Transverse colon (tissue), 3 donors: ENCODE measurements around the gene CFAP299.

ENCODE experiments used
- CTCF ChIP-seq, 5 experiments: fragments of 200-600 bp in 3 of 5; fragments of 450-650 bp in 2 of 5; sonication (generic) in 3 of 5; IDR thresholded peaks; 1 replicate in 2 of 5; 2 replicates in 3 of 5; pipeline ENCODE4 v1.5.1; 2016 to 2017; ENCODE audit warnings: antibody characterized with exemption in 5 of 5, inconsistent platforms in 3 of 5, mild to moderate bottlenecking in 2 of 5, moderate library complexity in 1 of 5
- POLR2A ChIP-seq: fragments of 450-650 bp; IDR thresholded peaks from one replicate; pipeline ENCODE4 v1.6.1; 2016; ENCODE audit warnings: antibody characterized with exemption, mild to moderate bottlenecking, moderate library complexity

DNA sequence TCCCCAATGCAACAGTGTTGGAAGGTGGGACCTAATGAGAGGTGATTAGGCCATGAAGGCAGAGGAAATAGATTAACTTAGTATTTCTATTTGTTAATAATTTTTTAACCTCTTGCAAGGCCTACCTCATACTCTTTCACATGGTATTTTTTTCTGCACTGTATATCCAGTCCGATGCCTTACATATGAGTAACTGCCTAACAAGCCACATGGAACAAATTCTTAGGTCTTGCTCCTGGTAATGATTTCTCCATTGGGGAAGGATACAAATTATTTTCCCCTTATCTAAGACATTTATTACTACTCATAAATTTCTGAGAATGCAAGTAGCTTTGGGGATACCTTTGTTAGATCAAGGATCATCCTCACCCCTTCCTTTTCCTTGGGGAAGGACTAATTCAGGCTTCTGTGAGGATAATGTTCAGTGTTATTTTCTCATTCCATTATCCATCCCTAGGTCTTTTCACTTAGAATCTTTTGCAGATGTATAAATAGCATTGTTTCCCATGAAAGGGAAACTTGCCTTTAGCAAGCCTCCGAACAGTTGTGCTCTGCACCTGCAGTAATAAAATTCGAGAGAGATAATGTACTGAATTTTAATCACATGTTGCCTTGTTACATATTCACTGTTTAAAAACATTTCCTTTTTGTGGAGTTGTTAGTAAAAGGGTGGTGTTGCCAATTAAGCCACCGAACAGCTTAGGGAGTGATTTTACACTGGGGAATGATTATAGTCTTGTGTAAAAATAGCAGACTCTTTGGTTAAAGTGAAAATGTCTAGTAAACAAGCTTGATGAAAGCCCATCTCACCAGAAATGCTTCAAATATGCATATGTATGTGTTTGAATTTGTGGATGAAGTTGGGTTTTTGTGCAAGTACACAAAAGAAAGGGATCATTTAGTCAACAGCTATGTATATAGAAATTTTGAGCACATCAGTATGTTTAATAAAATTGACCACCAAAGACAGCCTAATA is 89.9 kb downstream of the CFAP299 start:
- TF ChIP-seq CTCF (IDR thresholded peaks at IDR 0.05) (no peak), POLR2A (no peak)
